ENCODE measurements around the gene EIF4B. TPM values are rescaled to one million over a fixed set of nuclear protein-coding genes. Genes with fewer than 3 reads are reported as not detected.
A peak's percentile ranks its signal among the peaks of the same experiment; 100 is the strongest.

The EIF4B gene
- total and polyA plus RNA-seq, 9 of the 15 experiments (the other 6 are each of a cell fraction or from before 2014, with no cell fraction given) = 138 to 669 (median 552) TPM

- TF ChIP-seq ZNF668 (CRISPR knock-in tag; IDR thresholded peaks at IDR 0.05) = no peak
- no peak for TF ChIP-seq TCF15 (CRISPR knock-in tag; IDR thresholded peaks at IDR 0.05)
- no peak for TF ChIP-seq ETS2 (tag; IDR thresholded peaks at IDR 0.05; ENCODE audit: borderline replicate concordance, poor library complexity, severe bottlenecking)
- no peak for TF ChIP-seq USF2 (CRISPR knock-in tag; IDR thresholded peaks at IDR 0.05)
- TF ChIP-seq ZNF609 (CRISPR knock-in tag; IDR thresholded peaks at IDR 0.05; ENCODE audit: borderline replicate concordance) = 0 out of 2 replicates have a peak, but pooled peaks have one; percentile 26
- TF ChIP-seq BRD9 (IDR thresholded peaks at IDR 0.05; ENCODE audit: low read depth, partially characterized antibody) = no peak
- TF ChIP-seq RBBP5 (IDR thresholded peaks at IDR 0.05; ENCODE audit: borderline replicate concordance, insufficient read depth, low read length, poor library complexity, severe bottlenecking) = no peak
- TF ChIP-seq ZSCAN32 (CRISPR knock-in tag; IDR thresholded peaks at IDR 0.05) = no peak
- TF ChIP-seq NFATC3 (IDR thresholded peaks at IDR 0.05) = no peak
- no peak for TF ChIP-seq HDAC1 (IDR thresholded peaks at IDR 0.05)
- peak; percentile 62 for TF ChIP-seq CCNT2 (IDR thresholded peaks at IDR 0.05; ENCODE audit: borderline replicate concordance, extremely low read depth, insufficient read length, low read depth, low read length)
- no peak for TF ChIP-seq ARID1B (IDR thresholded peaks at IDR 0.05)
Measured at GRCh38 chr12:53079226-53080117, 73.2 kb downstream of the EIF4B start, which contains the start of gene SPRYD3 (continued).
